Endothelial cell of umbilical vein (primary cell): Measurements from ENCODE around the gene NLRP13. TPM values are rescaled to one million over a fixed set of nuclear protein-coding genes. Genes with fewer than 3 reads are reported as not detected.

Experiments
- Bru-seq: library from RNA; stranded (reverse); fragments of 400-500 nt; gene quantifications from one replicate; lab custom pipeline; 2021; lab: Mats Ljungman, UMichigan
- BruChase-seq, 2 experiments: library from RNA; stranded (reverse); fragments of 400-500 nt; gene quantifications; one replicate each; lab custom pipeline; 2021; lab: Mats Ljungman, UMichigan
- BruUV-seq: library from RNA; stranded (reverse); fragments of 400-500 nt; replicated peaks from 2 replicates; lab custom pipeline; 2021; lab: Mats Ljungman, UMichigan
- CTCF ChIA-PET: fragments of 300-600, 350-600 bp; sonication (Branson Sonifier 250); formaldehyde crosslinking; loops from one replicate; lab custom pipeline; 2021; ENCODE audit warnings: antibody characterized with exemption, inconsistent platforms; lab: Charles Lee
- POLR2A ChIA-PET: fragments of 300-600, 350-600 bp; sonication (Branson Sonifier 250); formaldehyde crosslinking; loops from one replicate; lab custom pipeline; 2021; ENCODE audit warnings: antibody characterized with exemption, inconsistent platforms; lab: Charles Lee
- DNase-seq: peaks from one replicate; pipeline ENCODE4 v3.0.0-alpha.2; 2011; ENCODE audit warnings: low read depth, low spot score
- FAIRE-seq: peaks from 2 replicates; lab custom pipeline; 2011; peaks lifted over from hg19 to GRCh38; lab: Jason Lieb, UNC
- H2AFZ ChIP-seq: 2 replicates; pipeline ENCODE4 v1.6.0; 2012; ENCODE audit warnings: low read depth, low read length, control low read depth, inconsistent platforms
- H3K27ac ChIP-seq: 2 replicates; pipeline ENCODE4 v1.5.1; 2011; ENCODE audit warnings: low read depth, mild to moderate bottlenecking, control low read depth, low read length, moderate library complexity; ENCODE audit not compliant: insufficient read depth
- H3K27me3 ChIP-seq, 2 experiments: 2 replicates each; pipeline versions ENCODE4 v1.6.0 to v1.6.1; 2011; ENCODE audit warnings: low read length in 2 of 2, mixed read lengths in 1 of 2; ENCODE audit not compliant: control insufficient read depth in 2 of 2, insufficient read depth in 2 of 2
- H3K36me3 ChIP-seq, 2 experiments: 2 replicates in 1 of 2; 3 replicates in 1 of 2; pipeline ENCODE4 v1.5.1; 2011; ENCODE audit warnings: low read length in 2 of 2, mild to moderate bottlenecking in 1 of 2, moderate library complexity in 1 of 2; ENCODE audit not compliant: control insufficient read depth in 2 of 2, insufficient read depth in 2 of 2; ENCODE audit errors: extremely low read depth in 1 of 2
- H3K4me1 ChIP-seq: 3 replicates; pipeline ENCODE4 v1.5.1; 2011; ENCODE audit warnings: mild to moderate bottlenecking, low read length; ENCODE audit not compliant: control insufficient read depth, insufficient read depth; ENCODE audit errors: extremely low read depth
- H3K4me2 ChIP-seq: 2 replicates; pipeline ENCODE4 v1.6.1; 2011; ENCODE audit warnings: low read length, control low read depth, mixed read lengths; ENCODE audit not compliant: insufficient read depth
- H3K4me3 ChIP-seq, 3 experiments: fragments of 200-600 bp in 1 of 3; sonication (generic), shearing (Covaris generic) in 1 of 3; replicated peaks in 1 of 3; 2 replicates each; pipeline ENCODE4 v1.5.1; 2011 to 2016; ENCODE audit warnings: control low read depth in 3 of 3, low read length in 3 of 3, mild to moderate bottlenecking in 2 of 3, inconsistent platforms in 1 of 3, low read depth in 1 of 3, moderate library complexity in 1 of 3; ENCODE audit not compliant: insufficient read depth in 1 of 3
- H3K79me2 ChIP-seq: 2 replicates; pipeline ENCODE4 v1.6.0; 2012; ENCODE audit warnings: low read length, inconsistent platforms; ENCODE audit not compliant: control insufficient read depth, insufficient read depth
- H3K9ac ChIP-seq: replicated peaks from 2 replicates; pipeline ENCODE3; 2011; ENCODE audit warnings: low read length, control low read depth; ENCODE audit not compliant: insufficient read depth; ENCODE audit errors: extremely low read depth
- H3K9me1 ChIP-seq: replicated peaks from 3 replicates; pipeline ENCODE4 v1.6.0; 2011; ENCODE audit warnings: mild to moderate bottlenecking, low read length; ENCODE audit not compliant: control insufficient read depth, insufficient read depth; ENCODE audit errors: extremely low read depth
- H3K9me3 ChIP-seq: replicated peaks from 2 replicates; pipeline ENCODE4 v1.5.1; 2012; ENCODE audit warnings: low read length, inconsistent platforms; ENCODE audit not compliant: control insufficient read depth, insufficient read depth
- H4K20me1 ChIP-seq: replicated peaks from 2 replicates; pipeline ENCODE3; 2011; ENCODE audit warnings: mild to moderate bottlenecking, low read length; ENCODE audit not compliant: control insufficient read depth, insufficient read depth; ENCODE audit errors: extremely low read depth
- CTCF ChIP-seq, 2 donors: IDR thresholded peaks; 1 replicate in 1 of 2; 2 replicates in 1 of 2; pipeline ENCODE4 v1.5.1; 2011; ENCODE audit warnings: low read length in 2 of 2, mild to moderate bottlenecking in 2 of 2, moderate library complexity in 2 of 2, control low read depth in 1 of 2, inconsistent platforms in 1 of 2, low read depth in 1 of 2; ENCODE audit not compliant: insufficient read depth in 1 of 2; ENCODE audit errors: extremely low read depth in 1 of 2
- EZH2 ChIP-seq: IDR thresholded peaks from 2 replicates; pipeline ENCODE4 v1.6.1; 2012; ENCODE audit warnings: borderline replicate concordance, low read depth, mild to moderate bottlenecking, moderate library complexity, low read length, inconsistent platforms; ENCODE audit not compliant: severe bottlenecking
- FOS ChIP-seq: IDR thresholded peaks from 2 replicates; pipeline ENCODE4 v1.6.1; 2011; ENCODE audit warnings: mild to moderate bottlenecking, low read length, moderate library complexity, borderline replicate concordance; ENCODE audit not compliant: insufficient read depth
- GATA2 ChIP-seq: IDR thresholded peaks from 2 replicates; pipeline ENCODE4 v1.7.0; 2011; ENCODE audit warnings: low read depth, mild to moderate bottlenecking, moderate library complexity, mixed read lengths, low read length; ENCODE audit not compliant: insufficient read length, insufficient read depth
- JUN ChIP-seq: IDR thresholded peaks from 2 replicates; pipeline ENCODE4 v1.6.1; 2011; ENCODE audit warnings: borderline replicate concordance, low read depth; ENCODE audit not compliant: insufficient read length, insufficient read depth
- MAX ChIP-seq: IDR thresholded peaks from 2 replicates; pipeline ENCODE4 v1.6.1; 2011; ENCODE audit not compliant: insufficient read depth, insufficient read length
- MYC ChIP-seq: IDR thresholded peaks from one replicate; pipeline ENCODE4 v1.6.1; 2011; ENCODE audit warnings: mild to moderate bottlenecking, low read depth, low read length
- POLR2A ChIP-seq: IDR thresholded peaks from 2 replicates; pipeline ENCODE4 v1.6.1; 2012; ENCODE audit warnings: low read depth, mild to moderate bottlenecking, control low read depth, low read length
- POLR2AphosphoS5 ChIP-seq: IDR thresholded peaks from 2 replicates; pipeline ENCODE4 v1.6.1; 2012; ENCODE audit warnings: low read depth, mild to moderate bottlenecking, control low read depth, low read length, moderate library complexity; ENCODE audit not compliant: insufficient read depth
- dilution Hi-C: fragments of 300-500 bp; cut with MboI; formaldehyde crosslinking; loops from one replicate; pipeline ENCODE4 v1.15.0; 2019; ENCODE audit warnings: low sequenced_read_pairs; ENCODE audit not compliant: extremely low pct_ligation_motif_present
- intact Hi-C: fragments of 100-400 bp; cut with micrococcal nuclease; formaldehyde crosslinking; loops from one replicate; pipeline ENCODE4 v1.10.0; 2022
- long read RNA-seq: library from polyadenylated mRNA; stranded (forward); transcript quantifications from one replicate; pipeline ENCODE4 v2.0.0, GENCODE V29; 2021
- polyA minus RNA-seq, 3 experiments: library from RNA; depleted of rRNA, polyadenylated mRNA; stranded (reverse); fragments of >200 nt; gene quantifications; 1 replicate in 1 of 3; 2 replicates in 2 of 3; pipeline ENCODE4 v1.2.3, GENCODE V29; 2011
- polyA plus RNA-seq, 4 experiments: library from polyadenylated mRNA; depleted of rRNA in 3 of 4; stranded (reverse) in 3 of 4; unstranded in 1 of 4; fragments of >200 nt; gene quantifications; 2 replicates each; pipeline versions ENCODE4 v1.2.1 to v1.2.3, GENCODE V29; 2011 to 2012; ENCODE audit warnings: missing spikeins in 1 of 4
- total RNA-seq: library from RNA; stranded (reverse); gene quantifications from 2 replicates; pipeline ENCODE4 v1.2.3, GENCODE V29; 2021

NLRP13 gene
- total RNA-seq, result not detected in 2 replicates
- not detected in 2 replicates for polyA plus RNA-seq
- not detected in 2 replicates for polyA plus RNA-seq (2011; cell fraction: cytosol; rRNA removed)
- not detected in 2 replicates for polyA plus RNA-seq (2011; cell fraction: nucleus; rRNA removed)
- not detected in 2 replicates for polyA plus RNA-seq (2012)
- polyA minus RNA-seq, result not detected in 2 replicates
- not detected for polyA minus RNA-seq (2011; cell fraction: cytosol; rRNA and poly(A)+ RNA removed)
- not detected in 2 replicates for polyA minus RNA-seq (2011; cell fraction: nucleus; rRNA and poly(A)+ RNA removed)
- Bru-seq, nascent RNA, result not detected
- BruChase-seq, experiment 1, labeled RNA remaining after a 6-hour chase, result not detected
- not detected for BruChase-seq, experiment 2, labeled RNA remaining after a 2-hour chase
- long read RNA-seq, result 0 reads

DNA sequence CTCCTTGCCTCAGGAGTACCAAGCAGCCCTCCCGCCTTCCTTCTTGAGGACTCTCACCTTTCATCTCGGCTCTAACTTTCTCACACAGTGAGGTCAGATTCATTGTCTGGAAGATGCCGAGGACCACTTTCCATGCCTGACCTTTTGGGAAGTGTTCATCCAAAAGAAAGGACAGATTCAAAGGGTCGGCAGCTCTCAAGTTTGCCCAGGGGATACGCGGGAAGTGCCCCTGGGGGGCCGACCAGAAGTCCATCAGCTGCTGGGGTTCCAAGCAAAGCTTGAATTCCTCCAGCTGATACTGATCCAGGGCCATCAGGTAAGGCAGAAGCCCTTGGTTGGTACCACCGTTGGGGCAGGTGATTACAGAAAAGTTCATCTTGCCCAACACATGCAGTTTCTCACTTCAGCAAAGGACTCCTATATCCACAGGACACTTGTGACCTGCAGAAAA lies at the start of gene NLRP13:
NLRP13 (minus strand) TSS at position 401 of the 451 bp plus-strand sequence; CDS start at position 376, 25 bp downstream.
- no peak for FAIRE-seq
- Histone ChIP-seq H3K4me3 (no peak within 1 kb of the TSS), H3K9me1 (no peaks in the 10 kb centered on the region), H3K27ac (no peak within 1 kb of the TSS), H3K9ac (no peak within 1 kb of the TSS), H3K27me3 (no peaks in the 10 kb centered on the region), H2AFZ (no peak within 1 kb of the TSS), H3K4me2 (no peak within 1 kb of the TSS), H3K36me3 (no peaks in the 10 kb centered on the region), H4K20me1 (no peaks in the 10 kb centered on the region), H3K9me3 (peaks cover 3% of the 10 kb centered on the region), H3K4me1 (no peaks in the 10 kb centered on the region), H3K79me2 (no peaks in the 10 kb centered on the region)
- ChIA-PET CTCF (no interaction called here), POLR2A (no interaction called here)
- dilution Hi-C loops (no loop called here), intact Hi-C loops (no loop called here)
- no peak for DNase-seq
- no TSS peak for BruUV-seq
- TF ChIP-seq JUN (no peak), GATA2 (no peak), MYC (no peak), POLR2AphosphoS5 (no peak), MAX (no peak), EZH2 (no peak), POLR2A (no peak)

- intact Hi-C loops, result no loop called here
- no peaks in the 10 kb centered on the region for H3K27me3 ChIP-seq
- H3K4me1 ChIP-seq, result no peaks in the 10 kb centered on the region
- no peak overlapping the region for H3K27ac ChIP-seq
- no peaks in the 10 kb centered on the region for H3K79me2 ChIP-seq
- TF ChIP-seq CTCF (IDR thresholded peaks at IDR 0.05; ENCODE audit: extremely low read depth in 1 of 2, insufficient read depth in 1 of 2, low read depth in 1 of 2, low read length in 2 of 2) (no peak), POLR2AphosphoS5 (no peak), MYC (no peak), GATA2 (no peak), FOS (no peak), POLR2A (no peak), EZH2 (no peak), MAX (no peak), JUN (no peak)
- FAIRE-seq (no peak), DNase-seq (no peak)
- H3K9me1 ChIP-seq, result no peaks in the 10 kb centered on the region
- ChIA-PET CTCF (no interaction called here), POLR2A (no interaction called here)
- no peak overlapping the region for H2AFZ ChIP-seq
- no peak overlapping the region for H3K9ac ChIP-seq
- H3K4me3 ChIP-seq, result no peak overlapping the region
- H4K20me1 ChIP-seq, result no peaks in the 10 kb centered on the region
- no TSS peak for BruUV-seq
- no peak overlapping the region for H3K4me2 ChIP-seq
- dilution Hi-C loops, result no loop called here
- peaks cover 2% of the 10 kb centered on the region for H3K9me3 ChIP-seq
- no peaks in the 10 kb centered on the region for H3K36me3 ChIP-seq
Measured at GRCh38 chr19:55980415-55980814, 48.3 kb upstream of the NLRP13 start.
